IPS-15b (cell line): ENCODE data around the gene STH.

Source experiments
- H3K27me3 ChIP-seq: one replicate; pipeline ENCODE4 v1.6.1; 2013; ENCODE audit warnings: low read length; ENCODE audit not compliant: control insufficient read depth, insufficient read depth
- H3K36me3 ChIP-seq: one replicate; pipeline ENCODE4 v1.6.1; 2013; ENCODE audit warnings: low read length; ENCODE audit not compliant: control insufficient read depth, insufficient read depth
- H3K4me1 ChIP-seq: one replicate; pipeline ENCODE4 v1.6.1; 2013; ENCODE audit warnings: mild to moderate bottlenecking, low read length; ENCODE audit not compliant: control insufficient read depth, insufficient read depth
- H3K4me3 ChIP-seq: one replicate; pipeline ENCODE4 v1.5.1; 2013; ENCODE audit warnings: low read depth, low read length
- H3K9ac ChIP-seq: one replicate; pipeline ENCODE4 v1.6.1; 2013; ENCODE audit warnings: low read depth, mild to moderate bottlenecking, low read length
- H3K9me3 ChIP-seq: one replicate; pipeline ENCODE4 v1.6.1; 2013; ENCODE audit warnings: mild to moderate bottlenecking, low read length; ENCODE audit not compliant: control insufficient read depth, insufficient read depth

Gene STH

DNA sequence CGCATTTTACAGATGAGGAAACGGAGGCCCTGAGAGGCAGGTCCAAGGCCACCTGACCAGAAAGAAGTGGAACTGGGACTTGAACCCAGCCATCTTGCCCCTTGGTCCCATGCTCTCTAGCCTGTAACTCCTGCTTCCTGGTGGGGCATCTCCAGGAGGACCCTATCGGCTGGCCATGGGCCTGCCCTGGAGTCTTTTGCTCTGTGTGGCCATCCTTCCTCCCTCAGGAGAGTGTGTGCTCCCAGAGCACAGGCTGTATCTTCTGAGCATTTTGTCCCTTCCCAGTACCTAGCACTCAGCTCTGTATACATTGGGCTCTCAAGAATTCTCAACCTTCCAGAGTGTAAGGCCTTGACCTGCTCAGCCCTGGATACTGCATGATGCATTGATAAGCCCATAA is 28.4 kb upstream of the STH start:
- Histone ChIP-seq H3K36me3 (no peaks in the 10 kb centered on the region), H3K4me1 (no peaks in the 10 kb centered on the region), H3K9ac (no peak overlapping the region), H3K4me3 (no peak overlapping the region), H3K27me3 (peaks cover 3% of the 10 kb centered on the region), H3K9me3 (no peaks in the 10 kb centered on the region)

DNA sequence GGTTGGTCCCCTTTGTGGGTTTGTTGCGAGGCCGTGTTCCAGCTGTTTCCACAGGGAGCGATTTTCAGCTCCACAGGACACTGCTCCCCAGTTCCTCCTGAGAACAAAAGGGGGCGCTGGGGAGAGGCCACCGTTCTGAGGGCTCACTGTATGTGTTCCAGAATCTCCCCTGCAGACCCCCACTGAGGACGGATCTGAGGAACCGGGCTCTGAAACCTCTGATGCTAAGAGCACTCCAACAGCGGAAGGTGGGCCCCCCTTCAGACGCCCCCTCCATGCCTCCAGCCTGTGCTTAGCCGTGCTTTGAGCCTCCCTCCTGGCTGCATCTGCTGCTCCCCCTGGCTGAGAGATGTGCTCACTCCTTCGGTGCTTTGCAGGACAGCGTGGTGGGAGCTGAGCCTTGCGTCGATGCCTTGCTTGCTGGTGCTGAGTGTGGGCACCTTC is 27.3 kb upstream of the STH start:
- Histone ChIP-seq H3K27me3 (peaks cover 3% of the 10 kb centered on the region), H3K4me3 (no peak overlapping the region), H3K9me3 (no peaks in the 10 kb centered on the region), H3K36me3 (no peaks in the 10 kb centered on the region), H3K4me1 (no peaks in the 10 kb centered on the region), H3K9ac (no peak overlapping the region)

DNA sequence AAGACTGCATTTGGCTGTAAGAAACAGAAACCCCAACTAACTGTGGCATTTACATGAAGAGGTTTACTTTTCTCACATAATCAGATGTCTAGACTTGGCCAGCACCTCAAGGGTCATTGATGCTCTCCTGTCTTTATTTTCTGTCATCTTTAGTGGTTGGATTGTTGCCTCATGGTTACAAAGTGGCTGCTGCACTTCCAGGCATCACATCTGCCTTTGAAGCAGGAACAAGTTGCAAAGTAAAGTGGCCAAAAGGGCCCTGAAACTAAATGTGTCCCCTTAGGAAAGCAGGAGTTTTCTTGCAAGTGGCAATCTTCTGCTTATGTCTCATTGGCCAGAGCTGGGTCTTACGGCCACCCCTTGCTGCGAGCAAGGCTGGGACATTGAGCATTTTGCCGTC is 26.5 kb upstream of the STH start:
- Histone ChIP-seq H3K9me3 (no peaks in the 10 kb centered on the region), H3K4me3 (no peak overlapping the region), H3K4me1 (no peaks in the 10 kb centered on the region), H3K9ac (no peak overlapping the region), H3K27me3 (peaks cover 3% of the 10 kb centered on the region), H3K36me3 (no peaks in the 10 kb centered on the region)

DNA sequence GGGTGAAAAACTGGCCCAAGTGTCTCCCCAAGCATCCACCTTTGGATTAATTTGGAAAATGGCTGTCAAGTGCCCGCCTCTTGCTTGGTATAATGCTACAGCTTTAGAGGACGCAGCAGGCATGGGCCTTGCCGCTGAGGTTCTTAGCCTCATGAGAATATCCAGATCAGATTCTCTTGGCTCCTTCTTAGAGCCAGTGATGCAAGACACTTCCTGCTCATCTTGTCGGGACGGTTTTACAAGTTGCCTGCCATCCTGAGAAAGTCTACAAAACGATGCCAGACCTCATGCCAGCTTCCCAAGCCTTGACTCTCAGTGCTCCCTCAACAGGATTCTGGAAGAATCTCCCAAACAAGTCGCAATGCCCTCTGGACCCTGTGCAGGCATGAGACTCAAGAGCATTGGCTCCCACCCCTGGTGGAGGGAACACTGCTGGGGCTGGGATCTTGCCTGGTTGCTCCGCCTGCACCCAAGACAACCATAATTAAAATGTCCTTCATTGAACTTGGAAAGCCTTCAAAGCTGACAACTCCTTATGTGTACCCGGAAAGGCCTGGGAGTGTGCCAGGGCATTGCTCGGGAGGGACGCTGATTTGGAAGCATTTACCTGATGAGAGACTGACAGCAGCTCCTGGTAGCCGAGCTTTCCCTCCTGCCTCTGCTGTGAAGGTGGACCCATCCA is 25.8 kb upstream of the STH start:
- H3K4me1 ChIP-seq, result no peaks in the 10 kb centered on the region
- no peaks in the 10 kb centered on the region for H3K9me3 ChIP-seq
- H3K4me3 ChIP-seq, result no peak overlapping the region
- H3K27me3 ChIP-seq, result peaks cover 3% of the 10 kb centered on the region
- H3K36me3 ChIP-seq, result no peaks in the 10 kb centered on the region
- no peak overlapping the region for H3K9ac ChIP-seq

DNA sequence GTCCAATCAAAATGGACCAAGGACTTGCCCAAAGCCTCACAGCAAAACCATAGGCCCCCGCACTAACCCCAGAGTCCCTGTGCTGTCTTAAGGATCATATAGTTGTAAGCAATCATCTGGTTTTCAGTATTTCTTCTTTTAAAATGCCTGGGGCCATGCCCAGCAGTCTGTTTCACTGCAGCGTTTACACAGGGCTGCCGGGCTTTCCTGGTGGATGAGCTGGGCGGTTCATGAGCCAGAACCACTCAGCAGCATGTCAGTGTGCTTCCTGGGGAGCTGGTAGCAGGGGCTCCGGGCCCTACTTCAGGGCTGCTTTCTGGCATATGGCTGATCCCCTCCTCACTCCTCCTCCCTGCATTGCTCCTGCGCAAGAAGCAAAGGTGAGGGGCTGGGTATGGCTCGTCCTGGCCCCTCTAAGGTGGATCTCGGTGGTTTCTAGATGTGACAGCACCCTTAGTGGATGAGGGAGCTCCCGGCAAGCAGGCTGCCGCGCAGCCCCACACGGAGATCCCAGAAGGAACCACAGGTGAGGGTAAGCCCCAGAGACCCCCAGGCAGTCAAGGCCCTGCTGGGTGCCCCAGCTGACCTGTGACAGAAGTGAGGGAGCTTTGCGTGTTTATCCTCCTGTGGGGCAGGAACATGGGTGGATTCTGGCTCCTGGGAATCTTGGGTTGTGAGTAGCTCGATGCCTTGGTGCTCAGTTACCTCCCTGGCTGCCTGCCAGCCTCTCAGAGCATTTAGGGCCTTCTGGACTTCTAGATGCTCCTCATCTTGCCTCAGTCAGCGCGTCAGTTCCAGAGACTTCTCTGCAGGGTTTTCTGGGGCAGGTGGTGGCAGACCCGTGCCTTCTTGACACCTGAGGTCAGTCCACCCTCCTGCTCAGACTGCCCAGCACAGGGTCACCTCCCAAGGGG is 24.8 kb upstream of the STH start:
- H3K4me3 ChIP-seq, result no peak overlapping the region
- H3K27me3 ChIP-seq, result peaks cover 3% of the 10 kb centered on the region
- H3K36me3 ChIP-seq, result no peaks in the 10 kb centered on the region
- H3K9ac ChIP-seq, result no peak overlapping the region
- no peaks in the 10 kb centered on the region for H3K9me3 ChIP-seq
- no peaks in the 10 kb centered on the region for H3K4me1 ChIP-seq

DNA sequence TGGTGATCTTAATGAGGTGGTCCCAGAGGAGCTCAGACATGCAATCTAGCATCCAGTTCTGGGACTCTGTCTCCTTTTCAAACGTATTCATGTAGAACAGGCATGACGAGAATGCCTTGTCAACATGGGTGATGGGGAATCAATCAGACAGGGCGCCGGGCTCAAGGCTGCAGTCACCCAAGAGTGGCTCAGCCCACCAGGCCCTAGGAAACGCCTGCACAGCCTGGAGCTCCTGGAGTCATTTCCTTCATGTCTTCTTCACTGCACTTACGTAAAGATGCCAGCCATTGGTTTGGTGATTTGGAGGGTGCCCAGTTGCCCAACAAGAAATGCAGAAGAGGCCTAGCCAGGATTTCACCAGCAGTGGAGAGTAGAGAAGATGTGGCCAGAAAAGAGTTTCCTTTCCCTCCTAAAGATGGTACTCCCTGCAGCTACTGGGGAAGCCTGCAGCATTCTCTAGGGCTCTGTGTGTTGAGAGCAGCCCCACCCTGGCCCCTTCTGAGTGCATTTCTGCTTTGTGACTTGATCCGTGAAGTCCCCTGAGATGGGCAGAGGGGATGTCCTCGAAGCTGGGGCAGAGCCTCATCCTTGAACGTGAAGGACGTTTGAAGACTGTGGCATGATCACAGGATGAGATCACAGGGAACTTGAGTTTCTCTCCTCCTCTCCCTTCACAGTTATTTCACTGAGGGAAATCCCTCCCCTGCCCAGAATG is 24.0 kb upstream of the STH start:
- H3K4me1 ChIP-seq, result no peaks in the 10 kb centered on the region
- H3K27me3 ChIP-seq, result peaks cover 3% of the 10 kb centered on the region
- H3K9me3 ChIP-seq, result no peaks in the 10 kb centered on the region
- no peaks in the 10 kb centered on the region for H3K36me3 ChIP-seq
- H3K4me3 ChIP-seq, result no peak overlapping the region
- no peak overlapping the region for H3K9ac ChIP-seq

DNA sequence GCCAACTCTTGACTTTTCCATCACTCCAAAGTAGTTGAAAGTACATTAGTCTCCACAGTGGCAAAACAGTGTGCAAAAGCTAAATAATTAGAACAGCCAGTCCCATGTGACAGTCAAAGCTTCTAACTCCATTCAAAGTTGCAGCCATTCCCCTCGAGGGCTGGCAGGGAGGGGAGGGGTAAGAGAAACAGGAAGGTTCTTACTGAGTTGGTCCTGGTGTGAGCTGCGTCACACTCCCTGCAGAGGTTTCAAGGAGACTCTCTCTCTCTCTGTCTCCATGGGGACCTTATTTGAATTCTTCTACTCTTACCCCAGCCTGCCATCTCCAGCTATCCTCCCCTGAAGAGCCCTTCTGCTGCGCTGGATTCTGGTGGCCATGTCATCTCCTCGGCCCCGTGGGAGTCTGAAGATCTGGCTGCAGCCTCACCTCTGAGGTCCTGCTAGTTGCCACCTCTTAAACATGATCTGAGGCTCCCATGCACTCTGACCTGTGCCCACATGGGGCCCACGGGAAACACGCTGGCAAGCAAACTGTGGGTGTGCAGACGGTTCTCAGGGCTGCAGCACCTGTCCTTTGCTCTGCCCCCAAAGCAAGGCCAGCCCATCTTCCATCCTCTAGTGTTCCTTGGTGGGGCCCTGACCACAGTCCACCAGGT is 23.3 kb upstream of the STH start:
- H3K36me3 ChIP-seq, result no peaks in the 10 kb centered on the region
- H3K4me1 ChIP-seq, result no peaks in the 10 kb centered on the region
- no peak overlapping the region for H3K9ac ChIP-seq
- no peaks in the 10 kb centered on the region for H3K9me3 ChIP-seq
- H3K4me3 ChIP-seq, result no peak overlapping the region
- peaks cover 3% of the 10 kb centered on the region for H3K27me3 ChIP-seq

DNA sequence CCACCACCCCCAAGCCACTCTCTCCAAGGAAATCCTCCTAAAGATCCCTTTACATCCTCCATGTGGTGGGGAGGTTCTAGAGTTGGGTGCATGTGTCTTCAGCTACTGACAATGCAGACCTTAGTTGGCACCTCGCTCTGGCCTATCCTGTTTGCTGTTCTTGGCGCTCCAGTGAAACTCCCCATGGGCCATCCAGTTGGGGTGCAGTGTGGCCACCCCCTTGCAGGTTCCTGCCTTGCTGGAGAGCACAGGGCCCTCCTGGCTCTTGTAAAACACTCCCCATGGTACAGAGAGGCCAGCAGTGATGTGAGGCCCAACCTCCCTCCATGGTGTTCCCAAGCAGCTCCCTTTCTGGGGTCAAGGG is 22.7 kb upstream of the STH start:
- Histone ChIP-seq H3K27me3 (peaks cover 3% of the 10 kb centered on the region), H3K9me3 (no peaks in the 10 kb centered on the region), H3K9ac (no peak overlapping the region), H3K4me1 (no peaks in the 10 kb centered on the region), H3K36me3 (no peaks in the 10 kb centered on the region), H3K4me3 (no peak overlapping the region)

DNA sequence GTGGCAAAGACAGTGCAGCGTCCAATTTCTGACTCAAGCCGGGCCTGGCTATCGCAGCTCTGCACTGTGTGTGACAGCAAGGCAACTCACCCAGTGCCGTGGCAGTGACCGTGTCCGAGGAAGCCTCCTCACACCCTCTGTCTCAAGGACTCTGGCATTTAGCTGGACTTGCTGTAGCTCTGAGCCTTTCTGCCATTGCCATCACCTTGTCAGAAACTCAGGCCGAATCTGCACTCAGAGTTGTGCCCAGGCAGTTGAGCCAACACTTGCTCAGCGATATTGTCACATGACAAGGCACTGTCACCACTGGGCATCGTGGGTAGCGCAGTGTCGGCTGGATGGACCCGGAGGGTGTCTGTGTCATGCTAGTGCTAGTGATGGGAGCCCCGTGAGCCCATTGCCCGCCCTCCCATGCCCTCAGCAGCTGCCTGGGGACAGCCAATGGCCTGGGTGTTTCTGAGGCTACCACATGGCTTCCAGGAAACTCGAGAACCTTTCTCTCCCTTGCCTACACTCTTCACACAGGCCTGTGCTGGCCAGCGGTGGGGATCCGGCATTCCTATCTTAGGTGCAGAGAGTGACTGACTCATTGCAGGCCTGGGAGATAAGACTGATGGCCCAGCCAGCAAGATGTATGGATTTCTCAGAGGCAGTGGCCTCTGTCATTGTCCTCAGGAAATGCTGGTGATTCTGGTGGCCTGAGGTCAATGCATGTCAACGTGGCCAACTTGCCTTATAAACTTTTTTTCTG is 22.1 kb upstream of the STH start:
- H3K9ac ChIP-seq, result no peak overlapping the region
- peaks cover 3% of the 10 kb centered on the region for H3K27me3 ChIP-seq
- no peaks in the 10 kb centered on the region for H3K36me3 ChIP-seq
- no peak overlapping the region for H3K4me3 ChIP-seq
- H3K4me1 ChIP-seq, result no peaks in the 10 kb centered on the region
- no peaks in the 10 kb centered on the region for H3K9me3 ChIP-seq

DNA sequence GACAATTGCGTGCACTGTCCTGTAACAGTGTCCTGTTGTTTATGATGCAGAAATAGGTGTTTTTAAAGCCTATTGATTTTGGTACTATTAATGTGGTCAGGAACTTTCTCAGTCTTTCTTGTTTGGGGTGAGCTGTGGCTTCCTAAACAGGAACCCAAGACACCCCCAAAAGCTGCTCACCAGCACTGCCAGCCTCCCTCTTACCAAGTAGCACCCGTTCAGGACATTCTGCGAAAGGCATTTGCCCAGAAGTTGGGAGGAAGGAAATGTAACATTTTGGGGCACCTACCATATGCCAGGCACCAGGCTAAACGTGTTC is 21.6 kb upstream of the STH start:
- H3K9ac ChIP-seq, result no peak overlapping the region
- H3K4me3 ChIP-seq, result no peak overlapping the region
- H3K4me1 ChIP-seq, result no peaks in the 10 kb centered on the region
- no peaks in the 10 kb centered on the region for H3K9me3 ChIP-seq
- H3K36me3 ChIP-seq, result no peaks in the 10 kb centered on the region
- no peaks in the 10 kb centered on the region for H3K27me3 ChIP-seq

DNA sequence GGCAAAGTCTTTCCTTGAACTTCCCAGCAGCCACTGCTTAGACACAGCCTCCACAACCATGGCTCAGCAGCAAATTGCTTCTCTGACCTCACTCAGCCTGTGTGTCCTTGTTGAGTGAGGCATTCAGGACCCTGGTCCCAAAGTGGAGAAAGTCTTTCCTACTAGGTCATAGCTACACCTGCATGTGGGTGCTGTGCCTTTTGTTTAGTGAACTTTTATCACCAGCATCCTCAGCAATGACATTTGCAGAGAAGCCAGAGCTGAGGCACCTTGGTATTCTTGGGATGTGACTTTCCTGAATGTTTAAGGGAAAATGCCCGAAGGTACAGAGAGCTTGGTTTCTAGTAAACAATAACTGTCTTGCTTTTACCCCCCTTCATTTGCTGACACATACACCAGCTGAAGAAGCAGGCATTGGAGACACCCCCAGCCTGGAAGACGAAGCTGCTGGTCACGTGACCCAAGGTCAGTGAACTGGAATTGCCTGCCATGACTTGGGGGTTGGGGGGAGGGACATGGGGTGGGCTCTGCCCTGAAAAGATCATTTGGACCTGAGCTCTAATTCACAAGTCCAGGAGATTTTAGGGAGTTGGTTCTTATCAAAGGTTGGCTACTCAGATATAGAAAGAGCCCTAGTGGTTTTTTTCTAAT is 20.9 kb upstream of the STH start:
- H3K9ac ChIP-seq, result no peak overlapping the region
- H3K9me3 ChIP-seq, result no peaks in the 10 kb centered on the region
- no peaks in the 10 kb centered on the region for H3K27me3 ChIP-seq
- no peak overlapping the region for H3K4me3 ChIP-seq
- no peaks in the 10 kb centered on the region for H3K4me1 ChIP-seq
- H3K36me3 ChIP-seq, result no peaks in the 10 kb centered on the region
